Suppressor macrophage treated with lipopolysaccharide for 4 hours (primary cell): ENCODE measurements around the gene IBA57.

Experiments used
- DNase-seq: peaks from one replicate; pipeline ENCODE4 v3.0.0-alpha.2; 2020

IBA57 gene

DNA sequence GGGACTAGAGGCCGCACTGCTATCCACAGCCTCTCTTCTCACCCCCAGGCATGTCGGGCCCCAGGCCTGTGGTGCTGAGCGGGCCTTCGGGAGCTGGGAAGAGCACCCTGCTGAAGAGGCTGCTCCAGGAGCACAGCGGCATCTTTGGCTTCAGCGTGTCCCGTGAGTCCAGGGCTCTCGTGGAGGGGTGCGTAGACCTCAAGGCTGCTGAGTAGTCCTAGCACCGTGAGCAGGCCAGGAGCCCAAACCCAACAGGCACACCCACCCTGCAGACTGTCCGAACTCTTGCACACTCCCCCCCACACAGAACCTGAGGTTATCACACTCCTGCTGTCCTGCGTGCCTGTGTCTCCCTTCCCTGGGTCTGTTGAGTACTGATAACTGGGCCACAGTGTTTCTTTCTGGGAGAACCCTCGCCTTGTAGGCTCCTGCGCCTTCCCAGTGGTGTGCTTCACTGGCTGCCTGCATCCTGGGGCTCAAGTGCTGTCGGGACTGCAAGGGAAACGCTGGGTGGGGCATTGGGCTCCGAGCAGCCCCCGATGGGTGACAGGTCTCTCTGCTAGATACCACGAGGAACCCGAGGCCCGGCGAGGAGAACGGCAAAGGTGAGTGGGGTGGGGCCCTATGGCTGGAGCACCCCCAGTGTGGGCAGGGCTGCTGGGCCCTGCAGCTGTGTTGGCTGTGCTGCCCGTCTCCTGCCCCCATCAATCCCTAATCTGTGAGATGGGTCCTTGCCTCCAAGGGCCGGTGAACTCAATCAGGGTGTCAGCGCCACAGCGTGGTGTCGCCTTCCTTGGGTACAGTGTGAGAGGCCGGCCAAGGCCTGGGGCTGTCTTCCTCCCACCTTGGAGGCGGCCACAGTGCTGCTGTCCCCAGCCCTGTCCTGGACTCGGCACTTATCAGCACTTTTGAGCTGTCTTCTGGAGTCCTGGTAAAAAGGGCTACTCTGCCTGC, 19.9 kb upstream of the IBA57 start:
- DNase-seq: no peak

DNA sequence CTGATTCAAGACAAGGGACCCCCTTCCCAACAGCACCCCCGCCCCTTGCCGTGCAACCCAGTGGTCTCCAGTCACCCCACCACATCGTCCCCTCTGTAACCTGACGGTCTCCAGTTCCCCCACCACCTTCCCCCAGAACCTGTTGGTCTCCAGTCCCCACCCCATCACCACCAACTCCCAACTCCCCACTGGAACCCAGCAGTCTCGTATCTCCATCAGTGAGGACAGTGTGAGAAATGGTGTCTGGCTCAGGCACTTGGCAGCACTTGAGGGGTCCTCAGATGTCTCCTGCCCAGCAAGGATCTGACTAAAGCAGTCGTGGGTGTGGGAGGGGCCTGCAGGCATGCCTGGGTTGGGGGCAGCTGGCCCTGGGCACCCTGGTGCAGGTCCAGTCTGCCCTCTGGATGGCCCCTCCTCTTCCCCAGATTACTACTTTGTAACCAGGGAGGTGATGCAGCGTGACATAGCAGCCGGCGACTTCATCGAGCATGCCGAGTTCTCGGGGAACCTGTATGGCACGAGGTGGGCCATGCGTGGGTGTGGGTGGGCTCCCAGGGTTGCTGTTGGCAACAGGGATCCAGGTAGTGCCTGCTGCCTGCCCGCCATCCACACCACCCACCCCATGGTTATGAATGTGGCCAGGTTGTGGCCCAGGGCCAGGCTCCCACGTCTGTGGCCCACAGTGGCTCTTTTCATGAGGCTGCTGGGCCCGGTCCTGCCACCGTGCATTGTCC, 19.0 kb upstream of the IBA57 start:
- DNase-seq: no peak

DNA sequence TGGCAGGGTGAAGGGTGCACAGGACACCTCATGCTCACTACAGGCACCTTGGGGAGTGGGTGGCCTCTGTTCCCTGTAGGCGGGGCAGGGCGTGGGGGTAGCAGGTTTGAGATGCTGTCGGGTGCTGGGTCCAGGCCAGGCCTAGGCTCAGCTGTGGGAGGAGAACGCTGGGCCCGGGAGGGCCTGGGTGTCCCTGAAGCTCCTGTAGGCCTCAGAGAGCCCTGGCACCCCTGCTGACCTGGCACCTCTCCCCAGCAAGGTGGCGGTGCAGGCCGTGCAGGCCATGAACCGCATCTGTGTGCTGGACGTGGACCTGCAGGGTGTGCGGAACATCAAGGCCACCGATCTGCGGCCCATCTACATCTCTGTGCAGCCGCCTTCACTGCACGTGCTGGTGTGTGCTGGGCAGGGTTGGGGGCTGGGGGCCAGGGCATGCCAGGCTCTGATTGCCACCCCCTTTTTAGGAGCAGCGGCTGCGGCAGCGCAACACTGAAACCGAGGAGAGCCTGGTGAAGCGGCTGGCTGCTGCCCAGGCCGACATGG, 18.4 kb upstream of the IBA57 start:
- no peak for DNase-seq

DNA sequence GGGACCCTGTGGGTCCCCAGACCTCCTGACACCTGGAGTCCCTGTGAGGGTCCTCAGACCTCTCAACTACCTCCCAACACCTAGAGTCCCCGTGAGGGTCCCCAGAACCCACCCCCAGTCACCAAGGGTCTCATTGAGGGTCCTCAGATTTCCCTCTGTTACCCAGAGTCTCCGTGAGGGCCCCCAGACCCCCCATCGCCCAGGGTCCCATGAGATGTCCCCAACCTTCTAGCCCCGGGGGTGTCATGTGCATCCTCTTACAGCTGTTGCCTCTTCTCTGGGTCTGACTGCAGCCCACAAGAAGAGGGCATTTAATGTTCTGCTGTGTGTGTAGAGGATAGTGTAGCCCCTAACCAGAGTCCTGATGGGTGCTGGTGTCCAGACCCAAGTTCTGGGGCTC, 17.8 kb upstream of the IBA57 start:
- DNase-seq: no peak

DNA sequence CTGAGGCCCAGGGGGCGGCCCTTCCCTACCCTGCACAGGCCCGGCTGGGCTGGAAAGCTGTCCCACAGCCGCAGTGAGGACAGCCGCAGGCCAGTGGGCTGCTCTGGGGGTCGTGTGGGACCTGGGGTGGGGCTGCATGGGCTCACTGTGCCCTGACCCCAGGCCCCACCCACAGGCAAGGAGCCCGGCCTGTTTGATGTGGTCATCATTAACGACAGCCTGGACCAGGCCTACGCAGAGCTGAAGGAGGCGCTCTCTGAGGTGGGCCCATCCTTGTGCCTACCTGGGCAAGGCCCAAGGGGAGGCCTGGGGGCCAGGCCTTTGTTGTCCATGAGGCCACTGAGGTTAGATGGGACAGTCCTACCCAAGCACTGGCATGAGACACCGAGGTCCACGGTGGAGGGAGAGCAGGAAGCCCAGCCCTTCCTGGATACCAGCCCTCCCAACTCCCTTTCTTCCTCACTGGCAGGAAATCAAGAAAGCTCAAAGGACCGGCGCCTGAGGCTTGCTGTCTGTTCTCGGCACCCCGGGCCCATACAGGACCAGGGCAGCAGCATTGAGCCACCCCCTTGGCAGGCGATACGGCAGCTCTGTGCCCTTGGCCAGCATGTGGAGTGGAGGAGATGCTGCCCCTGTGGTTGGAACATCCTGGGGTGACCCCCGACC, 17.3 kb upstream of the IBA57 start:
- DNase-seq: no peak

DNA sequence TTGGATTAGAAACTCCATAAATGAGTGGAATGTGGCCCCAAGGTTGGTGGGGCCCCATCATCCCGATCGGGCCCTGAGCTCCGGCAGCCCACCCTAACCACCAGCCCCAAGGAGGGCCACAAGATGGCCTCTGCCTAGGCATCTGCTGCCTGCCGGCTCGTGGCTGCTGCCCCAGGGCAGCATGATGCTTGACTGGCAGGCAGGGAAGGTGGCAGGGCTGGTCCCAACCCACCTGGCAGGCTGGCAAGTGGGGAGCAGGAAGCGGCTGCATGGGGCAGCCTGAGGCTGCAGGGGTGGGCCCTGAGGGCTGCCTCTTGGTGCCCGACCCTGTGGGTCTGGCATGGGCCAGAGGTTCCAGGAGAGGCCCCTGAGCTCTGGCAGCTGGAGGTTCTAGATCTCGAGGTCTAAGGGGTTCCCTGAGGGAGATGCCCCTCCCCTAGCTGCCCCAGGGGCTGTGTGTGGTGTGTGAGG, 16.6 kb upstream of the IBA57 start:
- no peak for DNase-seq

DNA sequence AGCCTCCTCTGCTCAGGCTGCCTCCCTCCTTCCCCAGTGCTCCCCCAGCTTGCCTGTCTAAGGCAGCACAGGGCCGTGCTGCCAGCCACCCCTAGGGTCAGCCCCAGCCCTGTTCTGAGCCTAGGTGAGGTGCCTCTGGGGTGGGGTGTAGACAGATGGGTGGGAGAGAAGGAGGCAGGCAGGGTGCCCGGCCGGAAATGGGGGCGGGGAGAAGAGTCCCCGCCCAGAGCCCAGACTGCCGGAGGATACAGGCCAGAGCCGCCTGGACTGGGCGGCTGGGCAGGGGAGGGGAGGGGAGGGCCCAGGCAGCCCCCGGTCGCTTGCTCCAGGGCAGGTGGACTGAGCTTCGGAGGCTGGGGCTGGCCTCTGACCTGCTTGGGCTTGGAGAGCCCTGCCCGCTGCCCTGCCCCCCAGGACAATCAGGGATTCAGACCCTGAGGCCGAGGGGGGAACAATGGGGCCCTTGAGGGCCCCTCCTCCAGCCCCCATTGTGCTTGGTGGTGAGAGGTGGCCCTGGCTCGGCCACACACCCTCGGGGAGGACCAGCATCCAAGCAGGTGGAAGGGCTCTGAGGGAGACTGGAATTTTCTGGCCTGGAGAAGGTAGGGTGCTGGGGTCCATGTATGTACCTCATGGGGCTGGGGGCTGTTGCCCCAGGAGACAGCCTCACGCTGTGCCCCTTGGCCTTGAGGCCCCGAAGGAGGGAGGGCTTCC, 16.0 kb upstream of the IBA57 start, which contains the start of gene GJC2:
GJC2 (plus strand) TSS at position 525 of the 714 bp plus-strand sequence. CDS start 7,829 bp downstream, outside the sequence.
- DNase-seq: no peak

DNA sequence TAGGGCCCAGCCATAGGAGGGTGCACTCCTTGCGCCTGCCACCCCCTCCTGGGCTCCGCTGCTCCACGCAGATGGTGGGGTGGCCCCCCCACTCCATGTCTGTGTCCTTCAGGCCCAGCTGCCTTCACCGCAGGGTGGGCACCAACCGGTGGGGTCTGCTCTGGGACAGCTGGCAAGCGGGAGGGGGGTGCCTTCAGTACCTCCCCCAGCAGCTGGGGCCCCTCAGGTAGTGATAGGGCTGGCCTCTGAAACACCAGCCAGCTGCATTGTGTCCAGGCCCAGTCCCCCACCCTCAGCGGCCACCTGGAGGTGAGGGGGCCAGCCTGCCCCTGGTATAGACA, 15.5 kb upstream of the IBA57 start:
- DNase-seq: no peak

DNA sequence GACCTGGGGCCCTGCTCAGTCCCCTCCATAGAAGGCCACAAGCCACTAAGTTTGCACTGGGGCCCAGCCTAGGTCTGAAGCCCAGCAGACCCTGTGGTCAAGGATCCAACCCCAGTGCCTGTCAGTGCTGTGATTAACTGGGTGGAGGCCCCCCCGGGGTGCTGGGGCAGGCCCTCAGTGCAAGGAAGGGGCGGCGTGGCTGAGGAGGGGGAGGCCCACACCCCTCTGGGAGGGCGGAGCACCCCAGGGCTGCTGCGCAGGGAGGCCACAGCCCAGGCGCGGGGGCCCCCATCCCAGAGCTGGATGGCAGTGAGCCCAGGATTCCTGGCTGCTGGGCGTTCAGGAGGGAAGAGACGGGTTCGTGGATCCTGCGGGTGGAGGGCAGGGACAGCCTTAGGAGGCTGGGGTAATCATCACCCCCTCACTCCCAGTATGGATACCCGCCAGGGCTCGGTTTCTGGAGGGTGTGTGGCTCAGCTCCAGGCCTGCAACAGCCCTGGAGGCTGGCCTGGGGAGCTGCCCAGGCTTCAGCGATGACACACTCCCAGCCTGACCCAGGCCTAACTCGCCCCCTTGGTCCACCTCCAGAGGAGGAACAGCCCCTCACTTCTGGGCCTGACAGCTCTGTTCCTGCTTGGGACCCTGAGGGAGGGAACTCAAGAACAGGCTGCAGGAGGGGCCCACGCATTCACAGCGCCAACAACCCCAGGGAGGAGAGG, 15.0 kb upstream of the IBA57 start:
- no peak for DNase-seq

DNA sequence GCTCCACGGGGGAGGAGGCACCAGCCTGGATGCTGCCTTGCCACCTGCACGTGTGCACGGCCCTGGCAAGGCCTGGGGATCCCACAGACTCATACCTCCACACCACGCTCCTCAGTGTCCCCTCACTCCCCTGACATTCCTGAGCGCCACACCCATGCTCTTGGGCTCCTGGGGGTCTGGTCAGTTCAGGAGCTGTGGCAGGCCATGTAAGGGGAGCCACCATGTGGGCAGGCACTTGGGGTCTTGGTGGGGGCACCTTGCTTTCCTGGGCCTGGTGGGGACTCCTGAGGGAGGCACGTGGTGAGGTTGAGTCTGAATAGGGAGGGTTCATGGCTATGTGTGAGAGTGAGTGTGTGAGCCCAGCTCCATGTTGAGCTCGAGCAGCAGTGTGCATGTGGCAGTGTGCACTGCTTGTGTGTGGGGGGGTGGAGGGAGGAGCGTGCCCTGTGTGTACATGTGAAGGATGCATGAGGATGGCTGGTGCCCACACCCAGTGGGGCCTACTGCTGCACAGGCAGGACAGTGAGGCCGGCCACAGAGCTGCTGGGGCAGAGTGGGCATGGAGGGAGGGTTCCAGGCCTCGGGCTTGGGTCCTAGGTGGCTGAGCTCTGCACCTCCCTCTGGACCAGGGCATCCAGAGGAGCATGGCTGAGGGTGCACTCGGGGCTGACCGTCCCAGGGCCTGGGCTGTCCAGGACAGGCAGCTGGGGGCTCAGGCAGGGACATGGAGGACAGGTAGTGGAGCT, 14.3 kb upstream of the IBA57 start:
- DNase-seq: no peak

DNA sequence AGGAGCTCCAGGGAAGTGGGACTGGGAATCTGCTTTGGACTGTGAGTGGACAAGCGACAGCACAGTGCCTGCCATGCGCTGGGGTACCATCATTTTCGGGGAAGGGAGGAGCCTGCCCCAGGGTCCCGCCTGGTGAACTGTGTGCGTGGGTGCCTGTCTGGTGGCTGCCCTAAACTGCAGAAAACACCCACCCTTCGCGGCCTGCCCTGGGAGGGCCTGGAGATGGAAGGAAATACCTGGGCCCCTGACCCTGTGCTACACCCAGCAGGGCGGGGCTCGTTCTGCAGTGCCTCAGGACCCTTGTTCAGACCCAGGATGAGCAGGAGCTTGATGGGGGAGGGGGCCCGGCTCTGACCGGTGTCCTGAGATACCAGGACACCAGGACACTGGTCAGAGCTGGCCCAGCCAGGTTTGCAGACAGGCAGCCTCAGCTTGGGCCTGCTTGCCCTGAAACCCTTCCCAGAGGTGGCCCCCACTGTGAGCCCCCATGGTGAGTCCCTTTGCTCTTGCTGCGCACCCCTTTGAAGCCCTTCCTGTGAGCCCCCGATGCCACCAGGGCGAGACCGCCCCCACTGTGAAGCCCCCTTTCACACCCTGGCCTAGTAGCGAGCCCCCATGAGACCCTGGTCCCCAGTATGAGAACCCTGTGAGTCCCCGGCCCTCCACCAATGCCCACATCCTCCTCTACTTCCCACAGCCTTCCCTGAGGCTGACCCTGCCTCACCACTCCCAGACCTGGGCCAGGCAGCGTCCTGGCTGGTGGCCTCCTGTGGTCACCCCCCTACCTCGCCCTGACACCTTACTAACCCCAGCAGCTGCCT, 13.3 kb upstream of the IBA57 start:
- no peak for DNase-seq

DNA sequence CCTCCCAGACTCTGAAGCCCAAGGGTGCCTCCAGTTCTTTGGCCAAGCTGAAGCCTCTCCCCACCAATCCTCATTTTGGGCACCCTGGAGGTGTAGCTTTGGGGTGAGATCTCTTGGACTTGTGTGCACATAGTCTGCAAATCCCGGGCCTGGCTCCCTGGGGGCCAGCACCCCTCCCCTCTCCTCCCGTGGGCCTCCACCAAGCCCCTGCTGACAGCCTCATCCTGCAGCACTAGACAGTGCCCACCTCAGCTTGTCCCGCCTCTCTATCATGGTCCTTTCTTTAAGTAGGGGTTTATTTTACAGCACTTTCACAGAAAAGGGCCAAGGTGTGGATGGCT, 12.7 kb upstream of the IBA57 start:
- DNase-seq: no peak

DNA sequence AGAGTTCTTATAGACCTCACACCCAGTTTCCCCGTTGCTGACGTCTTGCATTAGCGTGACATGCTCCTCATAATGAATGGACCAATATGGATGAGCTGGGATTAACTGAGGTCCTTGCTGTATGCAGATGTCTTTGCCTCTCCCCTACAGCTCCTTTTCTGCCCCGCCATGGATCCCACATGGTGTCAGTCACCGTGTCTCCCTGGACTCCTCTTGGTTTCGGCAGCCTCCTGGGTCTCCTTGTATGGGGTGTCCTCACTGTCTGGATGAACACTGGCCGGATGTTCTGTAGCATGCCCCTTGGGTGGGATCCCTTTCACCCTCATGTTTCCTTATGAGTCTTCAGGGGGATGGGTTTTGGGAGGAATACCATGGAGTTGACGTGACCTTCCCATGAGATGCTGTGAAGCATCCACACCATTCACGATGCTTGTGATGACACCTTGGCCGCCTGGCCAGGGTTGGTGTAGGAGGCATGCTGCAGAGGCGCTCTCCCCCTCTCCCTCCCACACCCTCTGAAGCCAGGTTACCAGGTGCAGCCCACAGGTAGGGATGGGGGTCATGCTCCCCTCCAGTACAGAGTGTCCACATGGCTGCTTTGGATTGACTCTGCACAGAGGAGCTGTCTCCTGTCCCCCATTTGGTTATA, 11.5 kb upstream of the IBA57 start:
- no peak for DNase-seq

DNA sequence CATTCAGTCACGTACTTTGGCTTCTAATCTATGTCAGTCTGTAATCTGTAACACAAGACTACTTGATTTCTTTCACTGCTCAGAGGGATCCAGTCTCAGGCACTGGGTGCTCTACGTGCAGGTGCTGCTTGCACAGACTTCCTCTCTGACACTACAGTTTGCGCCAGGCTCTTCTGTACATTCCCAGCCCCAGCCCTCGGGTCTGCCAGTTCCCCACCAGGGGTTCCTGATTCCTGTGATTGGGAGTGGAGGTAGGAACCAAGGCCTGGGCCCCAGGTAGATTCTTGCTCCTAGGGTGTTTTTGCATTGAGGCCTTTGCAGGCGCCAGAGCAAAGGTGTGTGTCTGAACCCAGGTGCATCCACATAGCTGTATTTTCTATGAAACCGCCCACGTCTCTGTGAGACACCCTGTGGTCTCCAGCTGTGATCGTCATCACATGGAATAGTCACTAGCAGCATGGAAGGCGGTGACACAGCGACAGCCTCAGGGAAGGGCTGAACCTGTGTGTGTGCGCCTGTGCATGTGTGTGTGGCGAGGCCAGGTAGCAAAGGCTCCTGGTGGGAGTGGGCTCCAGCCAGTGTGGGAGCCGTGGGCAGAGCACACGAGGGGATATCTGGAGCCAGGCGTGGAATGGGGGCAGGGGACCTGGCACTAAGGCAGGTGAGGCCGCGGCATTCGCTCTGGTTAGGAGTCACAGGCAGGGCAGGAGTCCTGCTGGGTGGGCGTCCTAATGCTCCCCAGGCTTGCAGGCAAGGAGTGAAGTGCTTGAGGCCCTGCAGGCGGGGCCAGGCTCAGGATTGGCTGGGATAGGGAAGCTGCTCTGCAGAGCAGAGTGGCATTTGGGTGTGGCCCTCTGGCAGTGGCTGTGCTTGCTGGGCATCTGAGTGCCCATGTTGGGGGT, 10.7 kb upstream of the IBA57 start:
- no peak for DNase-seq

DNA sequence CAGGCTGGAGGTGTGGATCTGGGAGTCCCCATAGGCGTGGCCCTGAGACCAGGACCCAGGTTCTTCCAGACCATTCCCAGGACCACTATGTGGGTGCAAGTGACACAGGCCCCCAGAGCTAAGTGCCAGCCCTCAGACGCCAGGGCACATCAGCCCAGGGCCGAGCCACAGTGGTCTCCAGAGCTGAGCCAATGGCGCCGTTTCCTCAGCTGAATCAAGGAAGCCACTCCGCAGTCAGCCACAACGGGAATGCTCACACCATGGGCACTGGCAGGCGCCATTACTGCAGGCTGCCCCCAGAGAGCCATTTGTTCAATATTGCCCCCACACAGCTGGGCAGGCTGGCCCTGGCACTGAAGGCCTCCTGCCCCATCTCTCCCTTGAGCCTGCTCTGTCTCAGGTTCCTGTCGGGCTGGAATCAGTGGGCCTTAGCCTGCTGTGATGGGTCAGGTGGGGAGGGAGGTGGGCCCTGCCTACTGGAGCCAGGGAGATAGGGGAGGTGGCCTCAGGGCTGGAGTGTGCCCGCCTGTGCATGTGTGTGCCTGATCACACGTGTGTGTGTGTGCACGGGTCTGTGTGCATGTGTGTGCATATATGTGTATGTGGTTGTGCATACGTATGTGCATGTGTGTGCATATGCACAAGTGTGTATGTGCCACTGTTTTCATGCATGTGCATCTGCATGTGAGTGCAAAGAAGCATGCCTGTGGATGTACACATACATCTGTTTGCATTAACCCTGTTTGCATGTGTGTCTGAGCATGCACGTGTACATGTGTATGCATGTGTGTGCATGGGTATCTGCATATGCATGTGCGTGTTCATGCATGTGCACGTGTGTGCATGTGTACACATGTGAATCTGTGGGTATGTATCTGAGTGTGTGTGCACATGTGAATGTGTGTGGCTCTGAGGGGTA, 9.7 kb upstream of the IBA57 start:
- DNase-seq: no peak

DNA sequence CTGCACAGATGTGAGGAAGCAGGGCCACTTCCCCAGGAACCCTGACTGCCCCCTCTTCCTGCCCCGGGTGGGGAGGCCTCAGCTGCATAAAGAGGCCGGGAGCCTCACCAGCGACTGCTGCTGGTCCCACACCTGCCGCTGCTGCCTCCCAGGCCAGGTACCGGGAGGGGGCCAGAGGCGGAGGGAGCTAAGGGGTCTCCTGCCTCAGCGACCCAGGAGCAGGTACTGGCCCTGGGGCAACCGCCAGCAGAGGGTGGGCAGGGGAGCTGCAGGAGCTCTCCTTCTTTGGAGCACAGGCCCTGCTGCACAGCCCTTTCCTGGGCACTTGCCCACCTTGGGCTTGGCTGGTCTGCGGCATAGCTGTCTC, 9.1 kb upstream of the IBA57 start:
- no peak for DNase-seq

DNA sequence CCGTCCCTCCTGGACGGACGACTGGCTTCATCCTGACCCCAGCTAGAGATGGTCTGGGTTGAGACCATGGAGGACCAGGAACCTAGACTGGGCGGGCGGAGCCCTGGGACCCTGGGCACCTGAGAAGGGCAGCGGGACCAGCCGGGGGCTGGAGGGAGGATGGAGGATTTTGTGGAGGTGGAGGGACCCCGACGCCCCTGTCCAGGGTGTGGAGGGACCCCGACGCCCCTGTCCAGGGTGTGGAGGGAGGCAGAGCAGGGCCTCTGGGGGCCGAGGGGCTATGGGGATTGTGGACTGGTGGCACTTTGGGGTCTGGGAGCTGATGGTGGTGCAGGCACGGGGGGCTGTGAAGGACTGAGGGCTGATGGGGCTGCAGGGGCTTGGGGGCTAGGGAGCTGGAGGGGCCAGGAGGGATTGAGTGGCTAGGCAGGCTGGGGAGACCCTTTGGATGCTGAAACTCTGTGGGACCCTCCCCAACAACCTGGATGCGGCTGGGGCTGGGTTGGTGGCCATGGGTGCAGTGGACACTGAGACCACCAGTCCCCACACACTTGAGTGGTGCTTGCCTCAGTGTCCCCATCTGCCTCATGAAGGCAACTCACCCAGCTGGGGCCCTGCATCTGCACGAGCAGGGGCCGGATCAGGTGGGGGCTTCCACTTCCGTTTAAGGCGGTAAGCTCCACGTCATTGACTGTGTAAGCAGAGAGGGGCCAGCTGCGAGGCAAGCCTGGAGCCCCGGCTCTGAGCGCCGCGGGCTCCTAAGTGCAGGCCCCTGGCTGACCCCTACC, 8.5 kb upstream of the IBA57 start:
- no peak for DNase-seq
